ENCODE data around the gene C14orf180.

The C14orf180 gene

GRCh38 chr14:104602933-104603325, 23.4 kb downstream of the C14orf180 start:
- H3K27ac ChIP-seq (ENCODE audit: low read depth, low read length, severe bottlenecking): no peak overlapping the region
- WGBS, 2 experiments (ENCODE audit: insufficient coverage in 2 of 2): 93 to 100% methylated on average over 4 to 5 of the region's 7 CpGs
- peaks cover 3% of the 10 kb centered on the region for H3K4me1 ChIP-seq (ENCODE audit: control insufficient read depth, insufficient read depth, low read length, poor library complexity, severe bottlenecking)
- H3K36me3 ChIP-seq (ENCODE audit: control insufficient read depth, insufficient read depth, low read length): no peaks in the 10 kb centered on the region
- H3K4me3 ChIP-seq (ENCODE audit: extremely low read depth, insufficient read depth, low read length, poor library complexity, severe bottlenecking): no peak overlapping the region
- H3K9me3 ChIP-seq (ENCODE audit: control insufficient read depth, low read length): no peaks in the 10 kb centered on the region

GRCh38 chr14:104603711-104604401, 24.3 kb downstream of the C14orf180 start:
- WGBS, 2 experiments (ENCODE audit: insufficient coverage in 2 of 2): 51 to 66% methylated on average over 18 to 31 of the region's 32 CpGs
- no peaks in the 10 kb centered on the region for H3K36me3 ChIP-seq (ENCODE audit: control insufficient read depth, insufficient read depth, low read length)
- no peaks in the 10 kb centered on the region for H3K9me3 ChIP-seq (ENCODE audit: control insufficient read depth, low read length)
- H3K27ac ChIP-seq (ENCODE audit: low read depth, low read length, severe bottlenecking): no peak overlapping the region
- H3K4me1 ChIP-seq (ENCODE audit: control insufficient read depth, insufficient read depth, low read length, poor library complexity, severe bottlenecking): peaks cover 3% of the 10 kb centered on the region
- no peak overlapping the region for H3K4me3 ChIP-seq (ENCODE audit: extremely low read depth, insufficient read depth, low read length, poor library complexity, severe bottlenecking)

GRCh38 chr14:104604458-104605449, 25.2 kb downstream of the C14orf180 start, which contains the start of gene TMEM179:
TSS of gene TMEM179 (minus strand) at chr14:104604772. CDS start at chr14:104604741, 31 bp downstream.
- no peak within 1 kb of the TSS for H3K27ac ChIP-seq (ENCODE audit: low read depth, low read length, severe bottlenecking)
- no peaks in the 10 kb centered on the region for H3K9me3 ChIP-seq (ENCODE audit: control insufficient read depth, low read length)
- 7 to 8% methylated on average over 77 to 87 of the region's 91 CpGs for WGBS, 2 experiments (ENCODE audit: insufficient coverage in 2 of 2)
- peak within 1 kb of the TSS; percentile 22 for H3K4me3 ChIP-seq (ENCODE audit: extremely low read depth, insufficient read depth, low read length, poor library complexity, severe bottlenecking)
- H3K36me3 ChIP-seq (ENCODE audit: control insufficient read depth, insufficient read depth, low read length): no peaks in the 10 kb centered on the region
- H3K4me1 ChIP-seq (ENCODE audit: control insufficient read depth, insufficient read depth, low read length, poor library complexity, severe bottlenecking): peaks cover 3% of the 10 kb centered on the region

- WGBS, 2 experiments (ENCODE audit: insufficient coverage in 2 of 2): 77 to 80% methylated on average over 6 to 7 of the region's 7 CpGs
- peaks cover 3% of the 10 kb centered on the region for H3K4me1 ChIP-seq (ENCODE audit: control insufficient read depth, insufficient read depth, low read length, poor library complexity, severe bottlenecking)
These were observed 30.1 kb downstream of the C14orf180 start for GRCh38 chr14:104609666-104610065.

DNA sequence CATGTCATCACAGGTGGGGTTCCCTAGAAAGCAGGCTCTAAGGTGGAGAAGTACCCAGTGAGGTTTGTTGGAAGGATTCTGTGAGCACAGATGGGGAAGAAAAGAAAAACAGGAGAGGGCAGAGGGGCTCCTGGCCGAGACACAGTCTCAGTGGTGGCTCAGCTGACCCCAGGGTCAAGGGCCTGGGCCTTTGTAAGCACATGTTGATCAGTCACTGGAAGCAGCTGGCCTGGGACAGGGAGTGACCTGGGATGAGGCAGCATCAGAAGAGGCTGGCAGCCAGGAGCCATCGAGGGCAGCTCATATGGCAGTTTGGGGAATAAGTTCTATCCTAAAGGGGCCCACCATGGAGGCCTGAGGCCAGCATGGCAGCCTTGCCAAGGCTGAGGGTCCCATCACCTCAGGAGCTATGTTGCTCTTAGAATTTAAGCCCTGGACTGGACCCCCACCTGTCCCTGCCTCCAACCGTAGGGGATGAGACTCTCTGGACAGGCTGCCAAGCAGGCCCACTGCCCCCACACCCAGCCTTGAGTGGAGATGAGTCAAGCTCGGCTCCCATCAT, 31.3 kb downstream of the C14orf180 start:
- Histone ChIP-seq H3K9me3 (ENCODE audit: control insufficient read depth, low read length) (no peaks in the 10 kb centered on the region), H3K27ac (ENCODE audit: low read depth, low read length, severe bottlenecking) (no peak overlapping the region), H3K4me3 (ENCODE audit: extremely low read depth, insufficient read depth, low read length, poor library complexity, severe bottlenecking) (no peak overlapping the region), H3K4me1 (ENCODE audit: control insufficient read depth, insufficient read depth, low read length, poor library complexity, severe bottlenecking) (no peaks in the 10 kb centered on the region), H3K36me3 (ENCODE audit: control insufficient read depth, insufficient read depth, low read length) (no peaks in the 10 kb centered on the region)
- WGBS, 2 experiments (ENCODE audit: insufficient coverage in 2 of 2): 87% methylated on average over 4 of the region's 4 CpGs

More at GRCh38 chr14:104609666-104610065, 30.1 kb downstream of the C14orf180 start:
- Histone ChIP-seq H3K9me3 (ENCODE audit: control insufficient read depth, low read length) (no peaks in the 10 kb centered on the region), H3K27ac (ENCODE audit: low read depth, low read length, severe bottlenecking) (no peak overlapping the region), H3K36me3 (ENCODE audit: control insufficient read depth, insufficient read depth, low read length) (no peaks in the 10 kb centered on the region), H3K4me3 (ENCODE audit: extremely low read depth, insufficient read depth, low read length, poor library complexity, severe bottlenecking) (no peak overlapping the region)

- Histone ChIP-seq H3K9me3 (ENCODE audit: control insufficient read depth, low read length) (no peaks in the 10 kb centered on the region), H3K36me3 (ENCODE audit: control insufficient read depth, insufficient read depth, low read length) (no peaks in the 10 kb centered on the region), H3K27ac (ENCODE audit: low read depth, low read length, severe bottlenecking) (no peak overlapping the region), H3K4me1 (ENCODE audit: control insufficient read depth, insufficient read depth, low read length, poor library complexity, severe bottlenecking) (no peaks in the 10 kb centered on the region), H3K4me3 (ENCODE audit: extremely low read depth, insufficient read depth, low read length, poor library complexity, severe bottlenecking) (no peak overlapping the region)
- 42 to 58% methylated on average over 2 of the region's 8 CpGs for WGBS, 2 experiments (ENCODE audit: insufficient coverage in 2 of 2)
These were observed 32.3 kb downstream of the C14orf180 start for GRCh38 chr14:104611881-104612280.

DNA sequence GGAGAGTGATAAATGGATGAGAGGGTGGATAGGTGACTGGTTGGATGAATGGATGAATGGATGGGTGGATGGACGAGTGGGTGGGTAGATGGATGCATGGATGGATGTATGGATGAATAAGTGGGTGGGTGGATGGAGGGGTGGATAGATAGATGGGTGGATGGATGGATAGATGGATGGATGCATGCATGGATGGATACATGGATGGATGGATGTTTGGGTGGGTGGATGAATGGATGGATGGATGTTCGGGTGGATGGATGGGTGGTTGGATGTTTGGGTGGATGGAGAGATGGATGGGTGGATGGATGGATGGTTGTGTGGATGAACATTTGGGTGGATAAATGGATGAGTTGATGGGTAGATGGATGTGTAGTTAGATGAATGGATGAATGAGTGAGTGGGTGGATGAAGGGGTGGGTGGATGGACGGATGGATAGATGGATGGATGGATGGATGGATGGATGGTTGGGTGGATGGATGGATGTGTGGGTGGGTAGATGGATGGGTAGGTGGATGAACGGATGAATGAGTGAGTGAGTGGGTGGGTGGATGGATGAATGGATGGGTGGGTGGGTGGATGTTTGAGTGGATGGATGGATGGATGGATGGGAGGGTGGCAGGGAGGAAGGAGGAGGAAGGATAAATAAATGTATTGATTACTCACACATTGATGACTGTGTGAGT, 34.7 kb downstream of the C14orf180 start:
- H3K9me3 ChIP-seq (ENCODE audit: control insufficient read depth, low read length): no peaks in the 10 kb centered on the region
- 69 to 70% methylated on average over 4 of the region's 4 CpGs for WGBS, 2 experiments (ENCODE audit: insufficient coverage in 2 of 2)
- no peak overlapping the region for H3K4me3 ChIP-seq (ENCODE audit: extremely low read depth, insufficient read depth, low read length, poor library complexity, severe bottlenecking)
- H3K36me3 ChIP-seq (ENCODE audit: control insufficient read depth, insufficient read depth, low read length): no peaks in the 10 kb centered on the region
- H3K27ac ChIP-seq (ENCODE audit: low read depth, low read length, severe bottlenecking): no peak overlapping the region
- no peaks in the 10 kb centered on the region for H3K4me1 ChIP-seq (ENCODE audit: control insufficient read depth, insufficient read depth, low read length, poor library complexity, severe bottlenecking)

DNA sequence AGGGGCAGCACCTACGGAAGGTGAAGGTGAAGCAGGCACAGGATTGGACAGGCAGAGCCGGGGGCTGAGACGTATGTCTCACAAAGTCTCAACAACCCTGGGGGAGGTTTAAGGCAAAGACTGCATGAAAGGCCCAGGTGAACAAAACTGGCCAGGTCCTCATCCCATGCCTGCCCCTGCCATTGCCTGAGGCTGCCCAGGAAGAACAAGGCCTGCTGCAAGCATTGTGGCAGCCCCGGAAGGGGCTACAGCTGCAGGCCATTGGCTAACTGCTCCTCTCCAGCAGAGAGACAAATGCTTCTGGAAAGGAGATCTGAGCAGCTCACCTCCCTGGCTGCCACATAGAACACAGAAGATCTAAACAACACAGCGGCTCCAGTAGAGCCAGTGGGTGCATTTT, 45.4 kb downstream of the C14orf180 start:
- Histone ChIP-seq H3K4me1 (ENCODE audit: control insufficient read depth, insufficient read depth, low read length, poor library complexity, severe bottlenecking) (no peaks in the 10 kb centered on the region), H3K9me3 (ENCODE audit: control insufficient read depth, low read length) (peaks cover 10% of the 10 kb centered on the region), H3K4me3 (ENCODE audit: extremely low read depth, insufficient read depth, low read length, poor library complexity, severe bottlenecking) (no peak overlapping the region), H3K36me3 (ENCODE audit: control insufficient read depth, insufficient read depth, low read length) (no peaks in the 10 kb centered on the region), H3K27ac (ENCODE audit: low read depth, low read length, severe bottlenecking) (no peak overlapping the region)
- WGBS, 2 experiments (ENCODE audit: insufficient coverage in 2 of 2): 85% methylated on average over 1 to 3 of the region's 5 CpGs

- no peak overlapping the region for H3K27ac ChIP-seq (ENCODE audit: low read depth, low read length, severe bottlenecking)
- peaks cover 10% of the 10 kb centered on the region for H3K9me3 ChIP-seq (ENCODE audit: control insufficient read depth, low read length)
- no peaks in the 10 kb centered on the region for H3K4me1 ChIP-seq (ENCODE audit: control insufficient read depth, insufficient read depth, low read length, poor library complexity, severe bottlenecking)
- 85 to 91% methylated on average over 4 to 9 of the region's 9 CpGs for WGBS, 2 experiments (ENCODE audit: insufficient coverage in 2 of 2)
- no peak overlapping the region for H3K4me3 ChIP-seq (ENCODE audit: extremely low read depth, insufficient read depth, low read length, poor library complexity, severe bottlenecking)
- H3K36me3 ChIP-seq (ENCODE audit: control insufficient read depth, insufficient read depth, low read length): no peaks in the 10 kb centered on the region
These were observed 53.2 kb downstream of the C14orf180 start for GRCh38 chr14:104632781-104633180.
